C4-2B (cell line): Measurements from ENCODE around the gene MYO1G.

ENCODE experiments used
- ZFX ChIP-seq: fragments of 450-650 bp; IDR thresholded peaks from 2 replicates; pipeline ENCODE4 v1.6.1; 2017
- TF ChIP-seq, protein P1 (sequence below): fragments of 450-650 bp; conservative IDR thresholded peaks from 2 replicates; pipeline ENCODE4 v1.5.1; 2017; ENCODE audit warnings: mild to moderate bottlenecking

- TF ChIP-seq, protein P1, sequence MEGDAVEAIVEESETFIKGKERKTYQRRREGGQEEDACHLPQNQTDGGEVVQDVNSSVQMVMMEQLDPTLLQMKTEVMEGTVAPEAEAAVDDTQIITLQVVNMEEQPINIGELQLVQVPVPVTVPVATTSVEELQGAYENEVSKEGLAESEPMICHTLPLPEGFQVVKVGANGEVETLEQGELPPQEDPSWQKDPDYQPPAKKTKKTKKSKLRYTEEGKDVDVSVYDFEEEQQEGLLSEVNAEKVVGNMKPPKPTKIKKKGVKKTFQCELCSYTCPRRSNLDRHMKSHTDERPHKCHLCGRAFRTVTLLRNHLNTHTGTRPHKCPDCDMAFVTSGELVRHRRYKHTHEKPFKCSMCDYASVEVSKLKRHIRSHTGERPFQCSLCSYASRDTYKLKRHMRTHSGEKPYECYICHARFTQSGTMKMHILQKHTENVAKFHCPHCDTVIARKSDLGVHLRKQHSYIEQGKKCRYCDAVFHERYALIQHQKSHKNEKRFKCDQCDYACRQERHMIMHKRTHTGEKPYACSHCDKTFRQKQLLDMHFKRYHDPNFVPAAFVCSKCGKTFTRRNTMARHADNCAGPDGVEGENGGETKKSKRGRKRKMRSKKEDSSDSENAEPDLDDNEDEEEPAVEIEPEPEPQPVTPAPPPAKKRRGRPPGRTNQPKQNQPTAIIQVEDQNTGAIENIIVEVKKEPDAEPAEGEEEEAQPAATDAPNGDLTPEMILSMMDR, result no peak
- TF ChIP-seq ZFX, result no peak
These were observed 29.5 kb downstream of the MYO1G start for GRCh38 chr7:44949303-44949702.
